GM10266 (cell line): Measurements from ENCODE around the gene IFT122.
"Not testable (repeated sequence)": the region's sequence is repeated elsewhere in the genome, so short reads cannot be mapped to it uniquely, and the experiment has no call there.

Experiments used
- DNase-seq: peaks from one replicate; pipeline ENCODE4 v3.0.0; 2012; ENCODE audit errors: extremely low spot score
- CTCF ChIP-seq: IDR thresholded peaks from 2 replicates; pipeline ENCODE4 v1.5.1; 2012; ENCODE audit warnings: mild to moderate bottlenecking, low read depth; ENCODE audit not compliant: control insufficient read depth, insufficient read depth; ENCODE audit errors: missing control alignments

IFT122 gene

GRCh38 chr3:129412542-129413198 is 27.4 kb upstream of the IFT122 start:
- no peak for TF ChIP-seq CTCF
- DNase-seq: no peak

DNA sequence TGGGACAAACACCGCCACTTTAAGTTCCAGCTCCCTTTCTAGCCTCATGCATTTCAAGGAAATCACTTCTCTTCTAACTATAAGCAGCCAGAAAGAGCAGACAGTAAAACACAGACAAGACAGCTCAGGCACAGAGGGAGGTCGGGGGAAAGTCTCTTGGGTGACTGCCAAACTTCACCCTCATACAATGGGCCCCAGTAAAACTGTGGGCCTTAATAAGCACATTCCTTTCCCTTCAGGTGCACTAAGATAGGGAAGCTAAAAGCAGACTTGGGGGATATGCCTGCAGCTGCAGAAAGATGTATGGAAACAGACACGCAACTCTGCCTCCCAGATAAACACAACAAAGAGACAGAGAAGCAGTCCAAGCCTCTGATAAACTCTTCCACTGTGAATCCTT is 26.8 kb upstream of the IFT122 start:
- DNase-seq: not testable (repeated sequence)

- peak; percentile 52 for DNase-seq
- TF ChIP-seq CTCF: no peak
Observed at GRCh38 chr3:129413687-129414506, 26.1 kb upstream of the IFT122 start.

GRCh38 chr3:129415378-129415777 is 24.6 kb upstream of the IFT122 start:
- DNase-seq: no peak
- no peak for TF ChIP-seq CTCF

DNA sequence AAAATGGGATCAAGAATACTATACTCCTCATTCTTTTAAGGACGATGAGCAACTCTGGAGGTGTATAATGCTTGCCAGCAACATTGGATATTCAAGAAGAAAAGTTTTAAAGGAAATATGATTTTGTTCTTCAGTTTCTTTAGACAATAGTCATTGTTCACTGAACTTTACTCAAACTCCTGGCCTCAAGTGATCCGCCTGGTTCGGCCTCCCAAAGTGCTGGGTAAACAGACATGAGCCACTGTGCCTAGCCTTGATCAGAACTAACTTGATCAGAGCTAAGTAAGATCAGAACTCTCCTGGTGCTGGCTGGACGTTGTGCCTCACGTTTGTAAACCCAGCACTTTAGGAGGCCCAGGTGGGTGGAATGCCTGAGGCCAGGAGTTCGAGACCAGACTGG is 24.2 kb upstream of the IFT122 start:
- TF ChIP-seq CTCF: no peak
- DNase-seq: no peak

DNA sequence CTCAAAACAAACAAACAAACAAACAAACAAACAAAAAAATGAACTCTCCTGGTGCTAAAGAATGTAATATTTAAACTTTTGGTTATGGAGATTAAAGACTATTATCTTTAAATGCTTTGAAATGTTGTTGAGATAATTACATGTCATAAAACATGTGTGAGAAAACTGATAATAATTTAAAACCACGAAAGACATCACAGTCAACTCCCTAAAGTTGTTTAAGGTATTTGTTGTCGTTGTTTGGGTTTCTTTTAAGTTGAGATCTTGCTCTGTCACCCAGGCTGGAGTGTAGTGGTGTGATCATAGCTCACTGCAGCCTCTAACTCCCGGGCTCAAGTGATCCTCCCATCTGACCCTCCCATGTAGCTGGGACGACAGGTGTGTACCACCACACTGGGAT is 23.6 kb upstream of the IFT122 start:
- no peak for TF ChIP-seq CTCF
- no peak for DNase-seq

GRCh38 chr3:129417326-129417725 is 22.7 kb upstream of the IFT122 start:
- TF ChIP-seq CTCF: no peak
- no peak for DNase-seq
